Activated effector memory CD4-positive, alpha-beta T cell treated with Interleukin-2 at 50 U/mL for 16 hours (primary cell): ENCODE data around the gene PFN1.
A peak's percentile ranks its signal among the peaks of the same experiment; 100 is the strongest.
"Not testable (repeated sequence)": the region's sequence is repeated elsewhere in the genome, so short reads cannot be mapped to it uniquely, and the experiment has no call there.

Experiments used
- DNase-seq: peaks from one replicate; pipeline ENCODE4 v3.0.0-alpha.2; 2020

The PFN1 gene

GRCh38 chr17:4945176-4945943, 3.0 kb downstream of the PFN1 start:
- DNase-seq = peak; percentile 72

GRCh38 chr17:4944554-4945175, 3.7 kb downstream of the PFN1 start:
- no peak for DNase-seq

- peak; percentile 43 for DNase-seq
Observed at GRCh38 chr17:4944163-4944553, 4.2 kb downstream of the PFN1 start.

GRCh38 chr17:4942760-4943508, 5.4 kb downstream of the PFN1 start:
- no peak for DNase-seq

- no peak for DNase-seq
Observed at GRCh38 chr17:4941319-4941610, 7.1 kb downstream of the PFN1 start.

GRCh38 chr17:4940555-4941318, 7.6 kb downstream of the PFN1 start:
- peak; percentile 43 for DNase-seq

GRCh38 chr17:4939796-4940554, 8.4 kb downstream of the PFN1 start, which contains the start of the genes RNF167 and SLC25A11:
RNF167 (plus strand) TSS chr17:4940268; CDS start chr17:4940910, 642 bp downstream.
SLC25A11 (minus strand) TSS chr17:4940046; CDS start chr17:4939910, 136 bp downstream.
- peak; percentile 98 for DNase-seq

GRCh38 chr17:4939546-4939795, 8.9 kb downstream of the PFN1 start:
- no peak for DNase-seq

GRCh38 chr17:4938688-4939545, 9.4 kb downstream of the PFN1 start:
- no peak for DNase-seq

GRCh38 chr17:4938069-4938491, 10.2 kb downstream of the PFN1 start:
- DNase-seq = no peak

- no peak for DNase-seq
Observed at GRCh38 chr17:4937553-4937952, 10.8 kb downstream of the PFN1 start.

- DNase-seq = no peak
Observed at GRCh38 chr17:4936436-4936835, 11.9 kb downstream of the PFN1 start.

GRCh38 chr17:4935650-4936049, 12.7 kb downstream of the PFN1 start:
- DNase-seq = no peak

GRCh38 chr17:4934173-4934979, 14.0 kb downstream of the PFN1 start:
- no peak for DNase-seq

GRCh38 chr17:4933646-4934045, 14.7 kb downstream of the PFN1 start:
- DNase-seq = no peak

GRCh38 chr17:4932756-4933155, 15.6 kb downstream of the PFN1 start:
- no peak for DNase-seq

GRCh38 chr17:4931963-4932362, 16.4 kb downstream of the PFN1 start, which contains the start of gene GP1BA:
GP1BA (plus strand) TSS chr17:4932277; CDS start chr17:4932605, 328 bp downstream.
- no peak for DNase-seq

- no peak for DNase-seq
Observed at GRCh38 chr17:4928881-4929280, 19.4 kb downstream of the PFN1 start.

GRCh38 chr17:4926577-4927335, 21.6 kb downstream of the PFN1 start:
- not testable (repeated sequence) for DNase-seq

GRCh38 chr17:4921320-4921719, 27.0 kb downstream of the PFN1 start:
- DNase-seq = no peak
